MM.1S (cell line): ENCODE measurements around the gene ZDHHC22.

Experiments
- DNase-seq: peaks from one replicate; pipeline ENCODE4 v3.0.0-alpha.2; 2015
- H2AFZ ChIP-seq: fragments of 300-600 bp; sonication (generic); 2 replicates; pipeline ENCODE4 v1.6.0; 2016; ENCODE audit warnings: antibody characterized with exemption, low read length
- H3F3A ChIP-seq: fragments of 300-600 bp; sonication (generic); 2 replicates; pipeline ENCODE4 v1.6.1; 2016; ENCODE audit warnings: mild to moderate bottlenecking, antibody characterized with exemption, low read length, moderate library complexity, mixed read lengths; ENCODE audit not compliant: insufficient read depth
- H3K27ac ChIP-seq: fragments of 300-600 bp; sonication (generic); 2 replicates; pipeline ENCODE4 v1.5.1; 2016; ENCODE audit warnings: mild to moderate bottlenecking, low read length
- H3K27me3 ChIP-seq: fragments of 300-600 bp; sonication (generic); replicated peaks from 2 replicates; pipeline ENCODE4 v1.6.0; 2016; ENCODE audit warnings: low read length; ENCODE audit not compliant: insufficient read depth
- H3K36me3 ChIP-seq: fragments of 300-600 bp; sonication (generic); replicated peaks from 2 replicates; pipeline ENCODE4 v1.6.1; 2016; ENCODE audit warnings: mild to moderate bottlenecking, low read length, mixed read lengths; ENCODE audit not compliant: insufficient read depth
- H3K4me1 ChIP-seq: fragments of 300-600 bp; sonication (generic); 2 replicates; pipeline ENCODE4 v1.6.1; 2016; ENCODE audit warnings: low read length, mixed read lengths
- H3K4me2 ChIP-seq: fragments of 300-600 bp; sonication (generic); 2 replicates; pipeline ENCODE4 v1.6.0; 2016; ENCODE audit warnings: low read depth, low read length
- H3K4me3 ChIP-seq: fragments of 300-600 bp; sonication (generic); 2 replicates; pipeline ENCODE4 v1.5.1; 2016; ENCODE audit warnings: low read length, mixed read lengths
- H3K79me2 ChIP-seq: fragments of 300-600 bp; sonication (generic); 2 replicates; pipeline ENCODE4 v1.6.1; 2016; ENCODE audit warnings: mixed run types, low read length, mixed read lengths
- H3K9ac ChIP-seq: fragments of 300-600 bp; sonication (generic); 2 replicates; pipeline ENCODE4 v1.6.1; 2016; ENCODE audit warnings: low read length, mixed read lengths
- H3K9me2 ChIP-seq: fragments of 300-600 bp; sonication (generic); replicated peaks from 2 replicates; pipeline ENCODE4 v1.6.1; 2016; ENCODE audit warnings: mild to moderate bottlenecking, low read length, mixed read lengths; ENCODE audit not compliant: insufficient read depth
- H3K9me3 ChIP-seq: fragments of 300-600 bp; sonication (generic); replicated peaks from 2 replicates; pipeline ENCODE4 v1.6.1; 2016; ENCODE audit warnings: mild to moderate bottlenecking, low read length, mixed read lengths; ENCODE audit not compliant: insufficient read depth
- H4K20me1 ChIP-seq: fragments of 300-600 bp; sonication (generic); 2 replicates; pipeline ENCODE4 v1.6.1; 2016; ENCODE audit warnings: mild to moderate bottlenecking, low read length, moderate library complexity, mixed read lengths; ENCODE audit not compliant: insufficient read depth
- EZH2 ChIP-seq: fragments of 300-600 bp; sonication (generic); optimal IDR thresholded peaks from 2 replicates; pipeline ENCODE3; 2017; ENCODE audit warnings: low read depth, mild to moderate bottlenecking, antibody characterized with exemption, low read length, mixed read lengths
- EZH2phosphoT487 ChIP-seq: fragments of 300-600 bp; sonication (generic); IDR thresholded peaks from 2 replicates; pipeline ENCODE4 v1.6.1; 2018; ENCODE audit warnings: antibody characterized with exemption, low read length
- TF ChIP-seq, protein P1 (sequence below): fragments of 300-600 bp; sonication (generic); IDR thresholded peaks from 2 replicates; pipeline ENCODE4 v1.5.1; 2016; ENCODE audit warnings: antibody characterized with exemption, low read length, mixed read lengths

Gene ZDHHC22

GRCh38 chr14:77180726-77181602 is 39.4 kb upstream of the ZDHHC22 start:
- Histone ChIP-seq H3K4me3 (peak overlapping the region; percentile 74), H3K27me3 (no peaks in the 10 kb centered on the region), H3K9me3 (no peaks in the 10 kb centered on the region), H3K9me2 (no peaks in the 10 kb centered on the region), H3F3A (peaks cover 9% of the 10 kb centered on the region; the same call in 1 of the 2 replicates), H3K9ac (no peak overlapping the region), H3K4me1 (peaks cover 24% of the 10 kb centered on the region), H2AFZ (peak overlapping the region; percentile 74), H3K27ac (peak overlapping the region; percentile 63; the same call in 1 of the 2 replicates), H4K20me1 (no peaks in the 10 kb centered on the region), H3K36me3 (no peaks in the 10 kb centered on the region), H3K4me2 (peak overlapping the region; percentile 88), H3K79me2 (no peaks in the 10 kb centered on the region)
- peak; percentile 64 for DNase-seq
- TF ChIP-seq, protein P1, sequence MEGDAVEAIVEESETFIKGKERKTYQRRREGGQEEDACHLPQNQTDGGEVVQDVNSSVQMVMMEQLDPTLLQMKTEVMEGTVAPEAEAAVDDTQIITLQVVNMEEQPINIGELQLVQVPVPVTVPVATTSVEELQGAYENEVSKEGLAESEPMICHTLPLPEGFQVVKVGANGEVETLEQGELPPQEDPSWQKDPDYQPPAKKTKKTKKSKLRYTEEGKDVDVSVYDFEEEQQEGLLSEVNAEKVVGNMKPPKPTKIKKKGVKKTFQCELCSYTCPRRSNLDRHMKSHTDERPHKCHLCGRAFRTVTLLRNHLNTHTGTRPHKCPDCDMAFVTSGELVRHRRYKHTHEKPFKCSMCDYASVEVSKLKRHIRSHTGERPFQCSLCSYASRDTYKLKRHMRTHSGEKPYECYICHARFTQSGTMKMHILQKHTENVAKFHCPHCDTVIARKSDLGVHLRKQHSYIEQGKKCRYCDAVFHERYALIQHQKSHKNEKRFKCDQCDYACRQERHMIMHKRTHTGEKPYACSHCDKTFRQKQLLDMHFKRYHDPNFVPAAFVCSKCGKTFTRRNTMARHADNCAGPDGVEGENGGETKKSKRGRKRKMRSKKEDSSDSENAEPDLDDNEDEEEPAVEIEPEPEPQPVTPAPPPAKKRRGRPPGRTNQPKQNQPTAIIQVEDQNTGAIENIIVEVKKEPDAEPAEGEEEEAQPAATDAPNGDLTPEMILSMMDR: no peak
- no peak for TF ChIP-seq EZH2
- TF ChIP-seq EZH2phosphoT487: no peak

DNA sequence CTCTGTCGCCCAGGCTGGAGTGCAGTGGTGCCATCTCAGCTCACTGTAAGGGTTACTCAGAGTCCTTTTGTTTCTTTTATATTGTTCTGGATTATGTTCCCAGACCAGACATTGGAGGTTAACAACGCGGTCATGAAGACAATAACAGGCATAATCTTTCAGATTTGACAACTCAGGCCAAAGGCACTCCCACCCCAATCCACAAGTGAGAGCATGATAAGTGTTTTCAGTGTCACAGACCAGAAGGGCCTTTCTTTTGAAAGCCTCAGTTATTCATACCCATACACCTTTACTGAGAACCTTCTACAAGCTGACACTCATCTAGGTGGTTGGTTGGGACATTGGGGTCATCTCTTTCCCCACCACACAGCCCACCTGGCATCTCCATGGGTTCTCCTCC is 37.1 kb upstream of the ZDHHC22 start:
- peaks cover 10% of the 10 kb centered on the region; the same call in 1 of the 2 replicates for H3K4me1 ChIP-seq
- H3K79me2 ChIP-seq: no peaks in the 10 kb centered on the region
- no peak overlapping the region for H3K4me2 ChIP-seq
- H3K9ac ChIP-seq: no peak overlapping the region
- H3K4me3 ChIP-seq: no peak overlapping the region
- H3K9me3 ChIP-seq: no peaks in the 10 kb centered on the region
- H2AFZ ChIP-seq: no peak overlapping the region
- DNase-seq: no peak
- no peaks in the 10 kb centered on the region for H3K27me3 ChIP-seq
- no peaks in the 10 kb centered on the region for H3F3A ChIP-seq
- TF ChIP-seq EZH2: no peak
- no peak for TF ChIP-seq EZH2phosphoT487
- TF ChIP-seq, protein P1: no peak
- H3K9me2 ChIP-seq: no peaks in the 10 kb centered on the region
- H4K20me1 ChIP-seq: no peaks in the 10 kb centered on the region
- H3K36me3 ChIP-seq: no peaks in the 10 kb centered on the region
- H3K27ac ChIP-seq: no peak overlapping the region

- Histone ChIP-seq H3K9ac (no peak overlapping the region), H3F3A (no peaks in the 10 kb centered on the region), H2AFZ (no peak overlapping the region), H4K20me1 (no peaks in the 10 kb centered on the region), H3K9me2 (no peaks in the 10 kb centered on the region), H3K4me3 (no peak overlapping the region), H3K79me2 (no peaks in the 10 kb centered on the region), H3K27me3 (no peaks in the 10 kb centered on the region), H3K27ac (no peak overlapping the region), H3K4me1 (peaks cover 9% of the 10 kb centered on the region; the same call in 1 of the 2 replicates), H3K36me3 (no peaks in the 10 kb centered on the region), H3K4me2 (no peak overlapping the region), H3K9me3 (no peaks in the 10 kb centered on the region)
- DNase-seq: no peak
- TF ChIP-seq EZH2: no peak
- no peak for TF ChIP-seq EZH2phosphoT487
- TF ChIP-seq, protein P1: no peak
Observed at GRCh38 chr14:77177702-77178101, 36.1 kb upstream of the ZDHHC22 start.
